ENCODE data around the gene BMF. TPM values are rescaled to one million over a fixed set of nuclear protein-coding genes. Genes with fewer than 3 reads are reported as not detected.

The BMF gene
- polyA plus RNA-seq, 1 donor from 2014 or later = 5.8 TPM

DNA sequence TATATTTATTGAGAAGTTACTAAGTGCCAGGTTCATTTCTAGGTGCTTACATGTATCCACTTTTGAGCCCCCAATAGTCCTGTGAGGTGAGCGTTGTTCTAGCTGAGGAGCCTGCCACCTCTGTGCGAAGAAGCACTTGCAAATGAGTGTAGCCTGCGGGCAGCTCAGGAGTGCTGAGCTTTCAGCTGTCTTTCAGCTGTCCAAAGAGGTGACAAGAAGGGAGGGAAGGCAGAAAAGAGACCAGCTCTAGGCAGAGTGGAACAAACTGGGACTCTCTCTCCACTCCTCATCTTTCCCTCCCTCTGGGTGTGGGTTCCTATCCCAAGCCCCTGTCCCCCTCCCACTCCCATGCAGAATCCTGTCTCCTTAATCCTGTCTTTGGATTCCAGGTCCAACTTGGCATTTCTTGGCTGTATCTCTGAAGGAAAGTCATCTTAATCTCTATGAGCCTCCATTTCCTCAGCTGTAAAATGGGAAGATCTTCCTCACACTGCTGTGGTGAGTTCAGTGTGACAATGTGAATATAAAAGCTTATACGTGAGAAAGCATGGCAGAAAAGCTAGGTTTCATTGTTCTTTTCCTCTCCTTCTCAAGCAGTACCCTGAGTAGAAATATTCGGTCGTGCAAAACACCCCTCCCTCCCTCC, 63.0 kb downstream of the BMF start:
- H3K4me3 ChIP-seq (ENCODE audit: low read length) = no peak overlapping the region
- H3K9me2 ChIP-seq (ENCODE audit: insufficient read depth, low read length) = no peaks in the 10 kb centered on the region
- H3K27me3 ChIP-seq (ENCODE audit: insufficient read depth, low read depth, low read length) = no peaks in the 10 kb centered on the region
- H4K20me1 ChIP-seq (ENCODE audit: insufficient read depth) = no peaks in the 10 kb centered on the region
- no peak overlapping the region for H3K27ac ChIP-seq (ENCODE audit: low read length)
- H3F3A ChIP-seq (ENCODE audit: insufficient read depth, low read length, poor library complexity, severe bottlenecking) = no peaks in the 10 kb centered on the region
- TF ChIP-seq, protein P1, sequence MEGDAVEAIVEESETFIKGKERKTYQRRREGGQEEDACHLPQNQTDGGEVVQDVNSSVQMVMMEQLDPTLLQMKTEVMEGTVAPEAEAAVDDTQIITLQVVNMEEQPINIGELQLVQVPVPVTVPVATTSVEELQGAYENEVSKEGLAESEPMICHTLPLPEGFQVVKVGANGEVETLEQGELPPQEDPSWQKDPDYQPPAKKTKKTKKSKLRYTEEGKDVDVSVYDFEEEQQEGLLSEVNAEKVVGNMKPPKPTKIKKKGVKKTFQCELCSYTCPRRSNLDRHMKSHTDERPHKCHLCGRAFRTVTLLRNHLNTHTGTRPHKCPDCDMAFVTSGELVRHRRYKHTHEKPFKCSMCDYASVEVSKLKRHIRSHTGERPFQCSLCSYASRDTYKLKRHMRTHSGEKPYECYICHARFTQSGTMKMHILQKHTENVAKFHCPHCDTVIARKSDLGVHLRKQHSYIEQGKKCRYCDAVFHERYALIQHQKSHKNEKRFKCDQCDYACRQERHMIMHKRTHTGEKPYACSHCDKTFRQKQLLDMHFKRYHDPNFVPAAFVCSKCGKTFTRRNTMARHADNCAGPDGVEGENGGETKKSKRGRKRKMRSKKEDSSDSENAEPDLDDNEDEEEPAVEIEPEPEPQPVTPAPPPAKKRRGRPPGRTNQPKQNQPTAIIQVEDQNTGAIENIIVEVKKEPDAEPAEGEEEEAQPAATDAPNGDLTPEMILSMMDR (IDR thresholded peaks at IDR 0.05; ENCODE audit: poor library complexity, severe bottlenecking) = no peak
- TF ChIP-seq POLR2AphosphoS5 (IDR thresholded peaks at IDR 0.05) = no peak
- TF ChIP-seq RAD21 (conservative IDR thresholded peaks at IDR 0.05) = no peak
- no peak for TF ChIP-seq REST (IDR thresholded peaks at IDR 0.05; ENCODE audit: borderline replicate concordance)
- TF ChIP-seq MXI1 (conservative IDR thresholded peaks at IDR 0.05; ENCODE audit: poor library complexity, severe bottlenecking) = no peak
- TF ChIP-seq EZH2 (IDR thresholded peaks at IDR 0.05; ENCODE audit: borderline replicate concordance, insufficient read depth, low read length, poor library complexity, severe bottlenecking) = no peak
- no peak for TF ChIP-seq EP300 (conservative IDR thresholded peaks at IDR 0.05; ENCODE audit: poor library complexity, severe bottlenecking)
- TF ChIP-seq SMC3 (conservative IDR thresholded peaks at IDR 0.05; ENCODE audit: poor library complexity) = no peak
- no peak for TF ChIP-seq TAF1 (IDR thresholded peaks at IDR 0.05; ENCODE audit: low read depth)
- no peaks in the 10 kb centered on the region for H3K9me3 ChIP-seq (ENCODE audit: low read length)
- no peak overlapping the region for H3K4me2 ChIP-seq (ENCODE audit: low read length)
- no peaks in the 10 kb centered on the region for H3K36me3 ChIP-seq (ENCODE audit: insufficient read depth, low read length)
- no peak overlapping the region for H3K9ac ChIP-seq (ENCODE audit: low read length)
- no peaks in the 10 kb centered on the region for H3K79me2 ChIP-seq (replicated peaks; ENCODE audit: insufficient read depth, low read length)
- H2AFZ ChIP-seq (ENCODE audit: low read depth, low read length) = no peak overlapping the region

DNA sequence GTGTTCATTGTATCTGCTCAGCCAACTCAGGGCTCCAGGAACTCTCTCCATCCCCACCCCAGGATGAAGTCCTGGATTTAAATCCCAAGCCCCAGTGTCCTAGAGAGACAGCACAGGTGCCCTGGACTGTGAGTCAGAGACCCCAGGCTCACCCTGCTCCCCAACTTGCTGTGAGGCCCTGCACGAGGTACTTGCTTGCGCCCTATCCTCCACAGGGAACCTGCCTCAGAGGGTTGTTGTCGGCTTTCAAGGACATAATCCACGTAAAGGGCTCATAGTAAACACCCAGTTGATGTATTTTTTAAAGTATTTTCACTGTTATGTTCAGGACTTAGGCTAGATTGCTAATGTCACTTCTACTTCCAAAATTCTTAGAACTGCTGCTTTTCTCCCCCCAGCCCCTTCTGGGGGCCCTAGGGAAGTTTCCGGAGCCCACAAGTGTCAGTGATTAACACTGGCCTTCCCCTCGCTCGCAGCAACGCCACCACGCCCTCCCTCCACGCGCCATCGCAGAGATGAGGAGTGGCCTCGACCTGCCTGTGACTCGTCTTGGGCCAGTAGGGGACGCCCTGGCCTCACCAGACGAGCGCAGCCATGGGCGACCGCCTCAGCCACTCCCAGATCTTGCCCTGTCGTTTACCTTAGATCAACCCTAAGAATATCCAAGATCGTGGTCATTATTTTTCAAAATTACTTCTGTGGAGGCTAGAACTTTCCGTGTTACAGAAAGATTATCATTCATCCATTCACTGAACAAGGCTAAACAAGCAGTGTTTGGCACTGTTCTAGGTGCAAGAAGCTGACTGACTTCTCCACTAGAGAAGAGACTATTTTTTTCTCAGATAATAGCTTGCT, 63.7 kb downstream of the BMF start:
- H3K27ac ChIP-seq (ENCODE audit: low read length) = no peak overlapping the region
- no peaks in the 10 kb centered on the region for H3K36me3 ChIP-seq (ENCODE audit: insufficient read depth, low read length)
- TF ChIP-seq REST (IDR thresholded peaks at IDR 0.05; ENCODE audit: borderline replicate concordance) = no peak
- TF ChIP-seq EZH2 (IDR thresholded peaks at IDR 0.05; ENCODE audit: borderline replicate concordance, insufficient read depth, low read length, poor library complexity, severe bottlenecking) = no peak
- TF ChIP-seq TAF1 (IDR thresholded peaks at IDR 0.05; ENCODE audit: low read depth) = no peak
- peak; percentile 66 for TF ChIP-seq SMC3 (conservative IDR thresholded peaks at IDR 0.05; ENCODE audit: poor library complexity)
- TF ChIP-seq, protein P1 (IDR thresholded peaks at IDR 0.05; ENCODE audit: poor library complexity, severe bottlenecking) = peak; percentile 70
- no peak for TF ChIP-seq MXI1 (conservative IDR thresholded peaks at IDR 0.05; ENCODE audit: poor library complexity, severe bottlenecking)
- TF ChIP-seq RAD21 (conservative IDR thresholded peaks at IDR 0.05) = peak; percentile 75
- TF ChIP-seq EP300 (conservative IDR thresholded peaks at IDR 0.05; ENCODE audit: poor library complexity, severe bottlenecking) = no peak
- no peak for TF ChIP-seq POLR2AphosphoS5 (IDR thresholded peaks at IDR 0.05)
- no peaks in the 10 kb centered on the region for H3K9me2 ChIP-seq (ENCODE audit: insufficient read depth, low read length)
- H3K9me3 ChIP-seq (ENCODE audit: low read length) = no peaks in the 10 kb centered on the region
- H3K4me2 ChIP-seq (ENCODE audit: low read length) = no peak overlapping the region
- H3K4me3 ChIP-seq (ENCODE audit: low read length) = no peak overlapping the region
- H2AFZ ChIP-seq (ENCODE audit: low read depth, low read length) = no peak overlapping the region
- no peaks in the 10 kb centered on the region for H4K20me1 ChIP-seq (ENCODE audit: insufficient read depth)
- no peak overlapping the region for H3K9ac ChIP-seq (ENCODE audit: low read length)
- no peaks in the 10 kb centered on the region for H3F3A ChIP-seq (ENCODE audit: insufficient read depth, low read length, poor library complexity, severe bottlenecking)
- H3K79me2 ChIP-seq (replicated peaks; ENCODE audit: insufficient read depth, low read length) = no peaks in the 10 kb centered on the region
- H3K27me3 ChIP-seq (ENCODE audit: insufficient read depth, low read depth, low read length) = no peaks in the 10 kb centered on the region
